ENCODE measurements around the gene ACACB.
A peak's percentile ranks its signal among the peaks of the same experiment; 100 is the strongest.

Gene ACACB

GRCh38 chr12:109115758-109116610 is at the start of gene ACACB:
Gene ACACB (plus strand): TSS chr12:109116587. CDS start chr12:109139406, 22,819 bp downstream.
- DNase-seq = peak in 44 of 51 donors; percentile 16 to 92 (median 62)

- no peak for DNase-seq
Measured at GRCh38 chr12:109069307-109070271, 46.8 kb upstream of the ACACB start.

GRCh38 chr12:109074866-109075265 is 41.5 kb upstream of the ACACB start:
- DNase-seq = no peak

DNA sequence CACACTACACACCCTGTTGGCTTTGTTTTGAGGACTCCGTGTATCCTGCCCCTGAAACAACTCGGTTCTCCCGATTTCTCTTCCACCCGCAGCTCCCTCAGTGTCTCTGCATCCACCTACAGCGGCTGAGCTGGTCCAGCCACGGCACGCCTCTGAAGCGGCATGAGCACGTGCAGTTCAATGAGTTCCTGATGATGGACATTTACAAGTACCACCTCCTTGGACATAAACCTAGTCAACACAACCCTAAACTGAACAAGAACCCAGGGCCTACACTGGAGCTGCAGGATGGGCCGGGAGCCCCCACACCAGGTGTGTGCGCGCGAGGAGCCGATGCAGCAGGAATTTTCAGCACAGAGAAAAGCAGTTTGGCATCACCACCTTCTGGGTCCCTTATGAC is 33.6 kb upstream of the ACACB start:
- DNase-seq = peak in 1 of 51 donors; percentile 56

GRCh38 chr12:109084425-109084824 is 32.0 kb upstream of the ACACB start:
- DNase-seq = no peak

DNA sequence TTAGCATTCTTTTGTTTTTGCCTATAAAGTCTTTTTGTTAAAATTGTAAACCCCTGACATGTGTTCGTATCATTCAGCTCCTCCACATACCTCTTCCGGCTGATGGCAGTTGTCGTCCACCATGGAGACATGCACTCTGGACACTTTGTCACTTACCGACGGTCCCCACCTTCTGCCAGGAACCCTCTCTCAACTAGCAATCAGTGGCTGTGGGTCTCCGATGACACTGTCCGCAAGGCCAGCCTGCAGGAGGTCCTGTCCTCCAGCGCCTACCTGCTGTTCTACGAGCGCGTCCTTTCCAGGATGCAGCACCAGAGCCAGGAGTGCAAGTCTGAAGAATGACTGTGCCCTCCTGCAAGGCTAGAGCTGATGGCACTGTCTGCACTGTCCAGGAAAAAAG is 30.8 kb upstream of the ACACB start:
- DNase-seq = no peak

DNA sequence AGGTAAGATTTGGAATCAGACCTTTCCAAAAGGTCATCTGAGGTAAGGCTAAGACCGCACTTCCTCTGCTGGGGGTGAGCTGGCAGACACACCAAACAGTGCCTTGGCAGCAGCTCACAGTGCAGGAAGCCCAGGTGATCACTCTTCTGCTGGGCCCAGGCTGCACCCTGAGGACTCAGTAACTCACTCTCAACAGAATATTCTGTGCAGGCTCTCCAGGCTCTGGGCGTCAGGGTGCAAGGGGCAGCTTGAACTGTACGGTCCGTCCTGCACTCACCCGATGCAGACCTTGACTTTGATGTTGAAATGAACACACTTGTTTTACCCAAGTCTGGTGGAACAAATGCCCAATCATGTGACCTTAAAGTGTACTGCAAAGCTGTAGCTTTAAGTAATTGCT is 29.1 kb upstream of the ACACB start:
- no peak for DNase-seq

- DNase-seq = no peak
Measured at GRCh38 chr12:109088818-109089217, 27.6 kb upstream of the ACACB start.

- DNase-seq = no peak
Measured at GRCh38 chr12:109089683-109090082, 26.7 kb upstream of the ACACB start.

DNA sequence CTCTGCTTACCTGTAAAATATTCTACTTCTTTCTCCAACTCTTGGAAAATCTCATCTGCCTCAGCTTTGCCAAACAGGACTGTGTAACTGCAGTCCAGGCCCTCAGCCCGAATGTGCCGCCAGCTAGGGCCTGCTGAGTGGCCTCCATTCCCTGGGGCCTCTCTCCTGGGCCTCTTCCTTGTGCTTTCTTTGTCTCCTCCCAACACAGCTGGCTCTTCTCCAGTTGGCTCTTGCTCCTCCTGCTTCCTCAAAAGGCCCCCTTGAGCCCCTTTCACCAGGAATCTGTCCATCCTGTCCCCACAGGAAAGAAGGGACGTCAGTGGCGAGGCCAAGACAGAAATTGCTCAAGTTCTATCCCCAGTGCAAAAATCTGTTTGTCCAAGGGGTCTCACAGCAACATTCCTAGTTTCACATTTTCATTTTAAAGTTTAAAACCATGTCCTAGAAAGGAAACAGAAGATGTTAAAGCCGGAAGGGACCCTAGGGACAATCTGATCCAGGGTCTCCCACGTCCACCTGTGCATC is 23.8 kb upstream of the ACACB start:
- no peak for DNase-seq

GRCh38 chr12:109093022-109093918 is 23.1 kb upstream of the ACACB start, which contains the start of gene ALKBH2:
Gene ALKBH2 (minus strand): TSS chr12:109093472. CDS start chr12:109092786, 686 bp downstream.
- peak; percentile 22 to 96 (median 87) for DNase-seq

- no peak for DNase-seq
Measured at GRCh38 chr12:109097140-109097434, 19.3 kb upstream of the ACACB start.

DNA sequence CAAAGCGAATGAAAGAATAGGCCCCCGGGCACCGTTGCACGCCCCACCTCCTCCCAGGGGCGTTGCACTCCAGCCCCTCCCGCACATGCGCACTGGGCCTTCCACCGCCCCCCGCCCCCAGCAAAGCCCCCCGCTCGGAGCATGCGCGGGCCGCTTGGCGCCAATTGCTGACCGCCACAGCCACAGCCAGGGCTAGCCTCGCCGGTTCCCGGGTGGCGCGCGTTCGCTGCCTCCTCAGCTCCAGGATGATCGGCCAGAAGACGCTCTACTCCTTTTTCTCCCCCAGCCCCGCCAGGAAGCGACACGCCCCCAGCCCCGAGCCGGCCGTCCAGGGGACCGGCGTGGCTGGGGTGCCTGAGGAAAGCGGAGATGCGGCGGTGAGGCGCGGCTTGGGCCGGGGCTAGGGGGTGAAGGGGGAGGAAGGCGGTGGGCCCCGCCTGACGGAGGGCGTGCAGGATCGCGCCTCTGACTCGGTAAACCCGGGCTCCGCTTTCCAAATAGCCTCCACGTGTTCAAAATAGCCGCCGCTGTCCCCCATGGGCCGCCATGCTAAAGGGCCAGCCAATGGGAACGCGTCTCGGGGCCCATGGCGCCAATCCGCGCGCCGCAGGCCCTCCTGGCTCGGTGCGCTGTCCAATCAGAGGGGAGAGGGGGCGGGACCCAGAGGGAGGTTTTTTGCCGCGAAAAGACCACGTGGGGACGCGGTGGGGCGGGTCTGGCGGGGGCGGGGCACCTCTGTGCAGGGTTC is 18.8 kb upstream of the ACACB start, which contains the start of gene UNG:
Gene UNG (plus strand): TSS at position 163 of the 748 bp plus-strand sequence. CDS start 83 bp downstream, at position 246.
- peak; percentile 76 to 98 (median 94) for DNase-seq

- peak in 6 of 51 donors; percentile 67 to 89 (median 74) for DNase-seq
Measured at GRCh38 chr12:109098183-109098604, 18.2 kb upstream of the ACACB start.

GRCh38 chr12:109098651-109099050 is 17.7 kb upstream of the ACACB start:
- no peak for DNase-seq

DNA sequence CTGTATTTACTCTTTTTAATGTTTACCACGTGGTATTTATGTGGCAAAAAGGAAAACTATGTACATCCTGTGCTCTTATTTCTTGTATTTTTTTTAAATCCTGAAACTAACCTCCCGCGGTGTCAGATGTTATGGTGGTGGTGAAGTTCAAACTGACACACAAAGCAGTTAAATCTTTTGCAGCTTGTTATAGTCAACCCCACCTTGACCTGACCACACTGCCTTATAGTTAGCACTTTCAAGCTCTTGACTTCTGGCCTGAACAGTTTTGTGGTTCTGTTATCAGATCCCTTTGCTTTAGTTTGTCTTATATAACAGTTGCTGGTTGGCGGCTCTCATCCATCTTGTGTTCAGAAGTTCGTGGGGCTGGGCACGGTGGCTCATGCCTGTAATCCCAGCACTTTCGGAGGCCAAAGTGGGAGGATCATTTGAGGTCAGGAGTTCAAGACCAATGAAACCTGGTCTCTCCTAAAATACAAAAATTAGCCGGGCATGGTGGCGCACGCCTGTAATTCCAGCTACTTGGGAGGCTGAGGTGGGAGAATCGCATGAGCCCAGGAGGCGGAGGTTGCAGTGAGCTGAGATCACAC is 16.9 kb upstream of the ACACB start:
- no peak for DNase-seq

DNA sequence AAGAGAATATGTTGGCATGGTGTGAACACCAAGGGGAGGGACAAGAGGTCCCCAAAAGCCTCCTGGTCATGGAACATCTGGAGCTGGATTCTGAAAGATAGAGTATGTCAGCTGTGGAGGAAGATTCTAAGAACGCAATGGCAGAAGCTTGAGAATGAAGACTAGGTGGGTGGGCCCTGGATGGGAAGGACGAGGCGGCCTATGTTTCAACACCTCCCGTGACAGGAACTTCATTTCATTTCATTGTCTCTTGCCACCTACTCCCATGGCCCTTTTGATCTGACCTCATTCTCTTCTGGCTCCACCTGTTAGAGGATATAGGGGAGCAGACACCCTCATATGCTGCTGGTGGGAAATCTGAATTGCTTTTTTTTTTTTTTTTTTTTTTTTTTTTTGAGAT is 15.6 kb upstream of the ACACB start:
- DNase-seq = no peak

DNA sequence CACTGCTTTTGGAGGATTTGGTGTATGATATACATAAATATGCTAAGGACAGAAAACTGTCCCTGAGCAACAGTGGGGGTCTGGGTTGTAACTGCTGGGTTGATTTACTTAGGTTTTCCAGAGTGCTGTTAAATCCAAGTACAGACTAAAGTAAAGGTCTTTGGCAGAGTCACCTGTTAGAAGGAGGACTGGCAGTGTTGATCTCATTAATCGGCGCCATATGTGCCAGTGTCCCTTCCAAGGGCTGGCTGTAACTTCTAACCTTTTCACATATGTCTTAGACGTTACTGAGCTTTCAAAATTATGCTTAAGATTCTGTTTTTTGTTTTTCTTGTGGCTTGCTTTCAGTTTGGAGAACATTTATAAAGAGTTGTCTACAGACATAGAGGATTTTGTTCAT is 13.9 kb upstream of the ACACB start:
- no peak for DNase-seq

DNA sequence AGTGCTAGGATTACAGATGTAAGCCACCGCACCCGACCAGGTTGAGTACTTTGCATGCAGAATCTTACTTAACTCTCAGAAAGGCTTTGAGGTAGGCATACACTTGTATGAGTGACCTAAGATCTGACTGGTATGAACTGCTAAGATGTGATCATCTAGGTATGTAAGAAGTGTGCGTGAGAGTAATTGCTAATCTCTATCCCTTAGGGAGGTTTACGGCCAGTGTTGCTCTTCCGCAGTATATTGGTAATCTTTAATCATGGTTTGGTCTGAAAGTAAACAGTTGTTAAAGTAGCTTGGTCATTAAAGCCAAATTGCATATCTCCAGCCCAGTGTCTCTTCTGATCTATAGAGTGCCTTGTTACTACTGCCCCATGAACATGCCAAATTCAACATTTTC is 11.2 kb upstream of the ACACB start:
- DNase-seq = no peak

All from hypothalamus (tissue), 51 donors.